ENCODE results near the gene BNC2. TPM values are rescaled to one million over a fixed set of nuclear protein-coding genes. Genes with fewer than 3 reads are reported as not detected.

BNC2 gene
- total RNA-seq, 2 experiments from 2014 or later = not detected

- no peaks in the 10 kb centered on the region for H3K36me3 ChIP-seq (ENCODE audit: insufficient read depth, low read length)
- no peak for TF ChIP-seq EZH2phosphoT487 (IDR thresholded peaks at IDR 0.05; ENCODE audit: borderline replicate concordance, low read depth, low read length)
- TF ChIP-seq, protein P1, sequence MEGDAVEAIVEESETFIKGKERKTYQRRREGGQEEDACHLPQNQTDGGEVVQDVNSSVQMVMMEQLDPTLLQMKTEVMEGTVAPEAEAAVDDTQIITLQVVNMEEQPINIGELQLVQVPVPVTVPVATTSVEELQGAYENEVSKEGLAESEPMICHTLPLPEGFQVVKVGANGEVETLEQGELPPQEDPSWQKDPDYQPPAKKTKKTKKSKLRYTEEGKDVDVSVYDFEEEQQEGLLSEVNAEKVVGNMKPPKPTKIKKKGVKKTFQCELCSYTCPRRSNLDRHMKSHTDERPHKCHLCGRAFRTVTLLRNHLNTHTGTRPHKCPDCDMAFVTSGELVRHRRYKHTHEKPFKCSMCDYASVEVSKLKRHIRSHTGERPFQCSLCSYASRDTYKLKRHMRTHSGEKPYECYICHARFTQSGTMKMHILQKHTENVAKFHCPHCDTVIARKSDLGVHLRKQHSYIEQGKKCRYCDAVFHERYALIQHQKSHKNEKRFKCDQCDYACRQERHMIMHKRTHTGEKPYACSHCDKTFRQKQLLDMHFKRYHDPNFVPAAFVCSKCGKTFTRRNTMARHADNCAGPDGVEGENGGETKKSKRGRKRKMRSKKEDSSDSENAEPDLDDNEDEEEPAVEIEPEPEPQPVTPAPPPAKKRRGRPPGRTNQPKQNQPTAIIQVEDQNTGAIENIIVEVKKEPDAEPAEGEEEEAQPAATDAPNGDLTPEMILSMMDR (conservative IDR thresholded peaks at IDR 0.05; ENCODE audit: low read length) = no peak
- H3K27ac ChIP-seq (ENCODE audit: low read depth, low read length, poor library complexity, severe bottlenecking) = no peak overlapping the region
- H4K20me1 ChIP-seq (ENCODE audit: insufficient read depth, low read length) = no peaks in the 10 kb centered on the region
- no peaks in the 10 kb centered on the region for H3K79me2 ChIP-seq (ENCODE audit: insufficient read depth, low read depth, low read length)
- BruUV-seq (replicated peaks) = no TSS peak
- ChIA-PET POLR2A (no interaction called here), CTCF (ENCODE audit: unreplicated experiment) (no interaction called here)
- intact Hi-C loops (cut with micrococcal nuclease; ENCODE audit: unreplicated experiment) = no loop called here
- no peak for DNase-seq (ENCODE audit: low spot score)
- no peak overlapping the region for H3K4me3 ChIP-seq (ENCODE audit: low read depth, low read length, poor library complexity, severe bottlenecking)
- H3K9me3 ChIP-seq (ENCODE audit: low read length) = no peaks in the 10 kb centered on the region
- H3K9me2 ChIP-seq (ENCODE audit: insufficient read depth, low read length) = no peaks in the 10 kb centered on the region
- no peaks in the 10 kb centered on the region for H3K4me1 ChIP-seq (ENCODE audit: insufficient read depth, low read length, poor library complexity, severe bottlenecking)
- no peak overlapping the region for H3K4me2 ChIP-seq (ENCODE audit: low read length)
- no peak overlapping the region for H2AFZ ChIP-seq (ENCODE audit: low read length)
Observed at GRCh38 chr9:16461851-16462250, 408.6 kb downstream of the BNC2 start.

DNA sequence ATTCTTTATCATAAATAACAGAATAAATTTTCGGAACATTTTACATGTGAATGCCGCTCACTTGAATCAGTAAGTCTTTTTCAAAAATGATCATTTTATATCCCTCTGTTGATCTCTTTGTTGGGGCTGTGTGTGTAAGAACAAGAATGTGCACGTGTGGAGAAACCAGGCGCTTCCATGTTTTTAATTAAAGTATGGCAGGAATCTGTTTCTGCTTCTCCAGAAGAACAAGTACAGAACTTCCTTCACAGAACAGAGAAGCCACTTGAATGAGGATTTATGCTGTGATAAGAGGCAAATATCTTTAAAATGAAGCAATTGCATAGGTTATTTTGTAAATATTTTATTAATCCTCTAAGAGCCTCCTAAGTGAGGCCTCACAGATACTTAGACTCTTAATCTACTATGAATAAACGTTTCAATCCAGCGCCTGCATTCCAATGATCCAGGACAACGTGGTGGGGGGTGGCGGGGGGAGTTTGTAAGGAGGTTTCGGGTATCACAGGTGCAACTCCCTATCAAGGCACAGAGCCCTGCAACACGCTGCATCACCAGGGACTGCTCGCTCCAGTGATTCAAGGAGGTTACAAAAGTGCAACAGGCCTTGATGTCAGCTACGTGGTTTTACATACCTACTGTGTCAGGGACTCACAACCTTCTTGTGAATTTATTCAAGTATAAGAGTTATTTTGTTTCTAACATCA, 409.2 kb downstream of the BNC2 start:
- H3K79me2 ChIP-seq (ENCODE audit: insufficient read depth, low read depth, low read length) = no peaks in the 10 kb centered on the region
- no peak for DNase-seq (ENCODE audit: low spot score)
- no peaks in the 10 kb centered on the region for H4K20me1 ChIP-seq (ENCODE audit: insufficient read depth, low read length)
- H3K9me2 ChIP-seq (ENCODE audit: insufficient read depth, low read length) = no peaks in the 10 kb centered on the region
- ChIA-PET POLR2A (no interaction called here), CTCF (ENCODE audit: unreplicated experiment) (no interaction called here)
- no peaks in the 10 kb centered on the region for H3K4me1 ChIP-seq (ENCODE audit: insufficient read depth, low read length, poor library complexity, severe bottlenecking)
- intact Hi-C loops (cut with micrococcal nuclease; ENCODE audit: unreplicated experiment) = no loop called here
- H2AFZ ChIP-seq (ENCODE audit: low read length) = no peak overlapping the region
- H3K27ac ChIP-seq (ENCODE audit: low read depth, low read length, poor library complexity, severe bottlenecking) = no peak overlapping the region
- BruUV-seq (replicated peaks) = no TSS peak
- no peaks in the 10 kb centered on the region for H3K36me3 ChIP-seq (ENCODE audit: insufficient read depth, low read length)
- no peaks in the 10 kb centered on the region for H3K9me3 ChIP-seq (ENCODE audit: low read length)
- TF ChIP-seq, protein P1 (conservative IDR thresholded peaks at IDR 0.05; ENCODE audit: low read length) = no peak
- no peak for TF ChIP-seq EZH2phosphoT487 (IDR thresholded peaks at IDR 0.05; ENCODE audit: borderline replicate concordance, low read depth, low read length)
- no peak overlapping the region for H3K4me3 ChIP-seq (ENCODE audit: low read depth, low read length, poor library complexity, severe bottlenecking)
- H3K4me2 ChIP-seq (ENCODE audit: low read length) = no peak overlapping the region

GRCh38 chr9:16460696-16461095, 409.8 kb downstream of the BNC2 start:
- no peak for DNase-seq (ENCODE audit: low spot score)
- Histone ChIP-seq H3K9me3 (ENCODE audit: low read length) (no peaks in the 10 kb centered on the region), H2AFZ (ENCODE audit: low read length) (no peak overlapping the region), H3K4me2 (ENCODE audit: low read length) (no peak overlapping the region), H3K79me2 (ENCODE audit: insufficient read depth, low read depth, low read length) (no peaks in the 10 kb centered on the region), H3K9me2 (ENCODE audit: insufficient read depth, low read length) (no peaks in the 10 kb centered on the region), H3K36me3 (ENCODE audit: insufficient read depth, low read length) (no peaks in the 10 kb centered on the region), H4K20me1 (ENCODE audit: insufficient read depth, low read length) (no peaks in the 10 kb centered on the region), H3K27ac (ENCODE audit: low read depth, low read length, poor library complexity, severe bottlenecking) (no peak overlapping the region), H3K4me1 (ENCODE audit: insufficient read depth, low read length, poor library complexity, severe bottlenecking) (no peaks in the 10 kb centered on the region), H3K4me3 (ENCODE audit: low read depth, low read length, poor library complexity, severe bottlenecking) (no peak overlapping the region)
- POLR2A ChIA-PET = no interaction called here
- BruUV-seq (replicated peaks) = no TSS peak
- no peak for TF ChIP-seq EZH2phosphoT487 (IDR thresholded peaks at IDR 0.05; ENCODE audit: borderline replicate concordance, low read depth, low read length)
- TF ChIP-seq, protein P1 (conservative IDR thresholded peaks at IDR 0.05; ENCODE audit: low read length) = no peak
- intact Hi-C loops (cut with micrococcal nuclease; ENCODE audit: unreplicated experiment) = no loop called here
- CTCF ChIA-PET (ENCODE audit: unreplicated experiment) = no interaction called here

Data from OCI-LY7 (cell line).